ENCODE data around the gene CHFR.
"Not testable (repeated sequence)": the region's sequence is repeated elsewhere in the genome, so short reads cannot be mapped to it uniquely, and the experiment has no call there.

The CHFR gene

DNA sequence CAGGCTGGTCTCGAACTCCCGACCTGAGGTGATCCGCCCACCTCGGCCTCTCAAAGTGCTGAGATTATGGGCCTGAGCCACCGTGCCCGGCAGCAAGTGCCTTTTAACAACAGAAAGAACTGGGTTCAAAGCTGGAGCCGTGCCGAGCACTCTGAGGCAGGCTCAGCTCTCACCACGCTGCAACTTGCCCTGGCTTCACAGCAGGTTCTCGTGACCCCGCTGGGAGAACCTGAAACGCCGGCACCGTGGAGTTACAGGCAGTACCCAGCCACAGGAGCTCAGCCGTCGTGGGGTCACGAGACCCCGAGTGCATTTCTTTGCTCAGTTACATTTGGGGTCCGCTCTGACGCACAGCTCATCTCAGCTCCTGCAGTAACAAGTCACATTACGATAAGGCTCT, 73.2 kb downstream of the CHFR start:
- no peak for DNase-seq (ENCODE audit: insufficient read length)
- FAIRE-seq: no peak
- TF ChIP-seq POLR2AphosphoS5 (IDR thresholded peaks at IDR 0.05; ENCODE audit: low read depth, low read length) (no peak), POLR2A (IDR thresholded peaks at IDR 0.05; ENCODE audit: low read depth, low read length) (no peak), TAF1 (IDR thresholded peaks at IDR 0.05; ENCODE audit: borderline replicate concordance, low read depth, low read length) (no peak)

DNA sequence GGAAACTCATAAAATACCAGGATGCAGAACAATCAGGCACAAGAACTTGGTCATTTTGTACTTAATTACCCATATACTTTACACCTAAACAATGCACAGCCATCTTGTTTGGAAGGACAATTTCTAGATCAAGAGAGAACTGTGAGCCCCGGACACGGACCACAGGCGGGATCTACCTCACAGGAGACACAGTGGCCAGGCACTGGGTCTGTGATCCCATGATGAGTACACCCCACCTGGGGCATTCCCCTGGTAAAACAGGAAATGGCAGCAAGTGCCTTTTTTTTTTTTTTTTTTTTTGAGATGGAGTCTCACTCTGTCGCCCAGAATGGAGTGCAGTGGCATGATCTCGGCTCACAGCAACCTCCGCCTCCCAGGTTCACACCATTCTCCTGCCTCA, 74.0 kb downstream of the CHFR start:
- DNase-seq (ENCODE audit: insufficient read length) (no peak), FAIRE-seq (no peak)
- TF ChIP-seq POLR2A (IDR thresholded peaks at IDR 0.05; ENCODE audit: low read depth, low read length) (no peak), TAF1 (IDR thresholded peaks at IDR 0.05; ENCODE audit: borderline replicate concordance, low read depth, low read length) (no peak), POLR2AphosphoS5 (IDR thresholded peaks at IDR 0.05; ENCODE audit: low read depth, low read length) (no peak)

DNA sequence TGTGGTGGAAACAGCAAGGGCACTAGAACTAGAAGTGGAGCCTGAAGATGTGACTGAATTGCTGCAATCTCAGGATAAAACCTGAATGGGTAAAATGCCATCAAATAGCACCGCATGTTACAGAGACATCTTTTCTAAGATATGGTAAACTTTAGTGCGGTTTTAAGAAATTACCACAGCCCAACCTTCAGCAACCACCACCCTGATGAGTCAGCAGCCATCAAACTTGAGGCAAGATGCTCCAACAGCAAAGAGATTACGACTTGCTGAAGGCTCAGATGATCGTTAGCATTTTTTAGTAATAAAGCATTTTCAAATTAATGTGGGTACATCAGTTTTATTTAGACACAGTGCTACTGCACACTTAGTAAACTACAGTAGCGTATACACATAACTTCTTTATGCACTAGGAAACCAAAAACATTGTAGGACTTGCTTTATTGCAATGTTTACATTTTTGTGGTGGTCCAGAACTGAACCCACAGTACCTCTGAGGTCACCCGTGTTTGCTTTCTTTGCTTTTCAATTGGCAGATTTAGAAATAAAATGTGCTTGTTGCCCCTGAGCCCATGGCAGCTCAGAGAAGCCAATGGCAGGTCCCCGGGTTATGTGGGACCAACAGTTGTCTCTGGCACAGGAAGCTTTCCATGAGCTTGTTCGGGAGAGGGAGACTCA, 74.6 kb downstream of the CHFR start:
- TF ChIP-seq POLR2A (IDR thresholded peaks at IDR 0.05; ENCODE audit: low read depth, low read length) (no peak), TAF1 (IDR thresholded peaks at IDR 0.05; ENCODE audit: borderline replicate concordance, low read depth, low read length) (no peak), POLR2AphosphoS5 (IDR thresholded peaks at IDR 0.05; ENCODE audit: low read depth, low read length) (no peak)
- DNase-seq (ENCODE audit: insufficient read length) (no peak), FAIRE-seq (no peak)

DNA sequence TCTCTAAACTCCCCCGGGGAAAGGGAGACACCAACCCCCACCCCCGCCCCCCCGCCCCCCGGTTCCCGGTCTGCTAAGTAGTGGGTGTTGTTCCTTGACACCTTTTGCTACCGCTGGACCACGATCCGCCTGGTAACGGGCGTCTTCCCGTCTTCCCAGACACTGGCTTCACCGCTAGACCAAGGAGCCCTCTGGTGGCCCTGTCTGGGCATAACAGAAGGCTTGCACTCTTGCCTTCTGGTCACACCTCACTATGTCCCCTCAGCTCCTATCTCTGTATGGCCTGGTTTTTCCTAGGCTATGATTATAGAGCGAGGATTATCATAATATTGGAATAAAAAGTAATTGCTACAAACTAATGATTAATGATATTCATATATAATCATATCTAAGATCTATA, 78.0 kb downstream of the CHFR start:
- not testable (repeated sequence) for DNase-seq (ENCODE audit: insufficient read length)

DNA sequence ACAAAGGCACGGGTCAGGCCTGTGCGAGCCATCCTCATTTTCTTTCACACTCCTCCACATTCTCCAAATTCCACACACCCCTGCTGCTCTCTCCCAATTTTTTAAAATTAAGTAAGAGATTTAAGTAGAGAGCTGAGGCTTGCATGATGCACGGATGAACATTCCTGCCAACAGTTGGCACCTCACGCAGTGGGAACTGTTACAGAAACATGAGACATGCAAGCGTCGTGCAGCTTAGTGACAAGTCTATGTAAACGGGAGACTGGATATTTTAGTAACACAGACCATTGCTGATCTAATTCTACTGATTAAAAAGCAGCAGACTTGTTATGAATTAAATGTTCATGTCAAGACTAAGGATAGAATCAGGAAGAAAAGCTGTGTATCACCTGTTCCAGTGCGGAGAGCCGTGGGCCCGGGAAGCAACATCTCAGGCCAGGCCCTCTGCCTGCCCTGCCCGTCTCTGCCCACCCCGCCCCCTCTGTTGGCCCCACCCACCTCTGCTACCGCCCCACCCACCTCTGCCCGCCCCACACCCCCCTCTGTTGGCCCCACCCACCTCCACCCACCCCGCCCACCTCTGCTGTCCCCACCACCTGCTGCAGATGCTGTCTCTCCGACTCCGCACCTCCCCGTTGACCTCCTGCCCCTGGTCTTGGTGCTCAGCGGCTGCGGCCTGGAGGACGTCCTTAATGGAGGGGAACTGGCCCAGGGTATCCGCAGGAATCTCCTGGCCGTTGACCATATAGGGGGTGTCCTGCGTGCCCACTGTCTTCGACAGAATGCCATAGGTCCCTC, 79.9 kb downstream of the CHFR start:
- DNase-seq (ENCODE audit: insufficient read length) (no peak), FAIRE-seq (no peak)
- TF ChIP-seq POLR2AphosphoS5 (IDR thresholded peaks at IDR 0.05; ENCODE audit: low read depth, low read length) (no peak), TAF1 (IDR thresholded peaks at IDR 0.05; ENCODE audit: borderline replicate concordance, low read depth, low read length) (no peak), POLR2A (IDR thresholded peaks at IDR 0.05; ENCODE audit: low read depth, low read length) (no peak)

More for the DNA sequence above, 78.0 kb downstream of the CHFR start:
- not testable (repeated sequence) for FAIRE-seq

DNA sequence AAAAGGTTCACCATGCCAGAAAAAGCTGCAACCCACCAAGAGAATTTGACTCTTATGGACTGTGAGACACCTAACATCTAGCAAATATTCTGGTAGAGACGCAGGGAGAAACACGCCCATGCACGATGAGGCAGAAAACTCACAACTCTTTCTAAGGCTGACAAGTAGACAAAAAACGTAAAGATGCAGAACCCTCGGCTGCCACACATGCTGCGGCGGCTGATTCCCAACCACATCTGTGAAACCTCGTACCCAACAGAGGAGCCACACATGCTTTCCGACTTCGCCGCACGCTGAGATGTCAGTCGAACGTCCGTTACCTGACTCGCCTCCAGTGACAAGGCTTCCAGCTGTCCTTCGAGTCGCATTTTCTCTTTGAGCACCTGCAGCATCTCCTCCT, 80.5 kb downstream of the CHFR start:
- TF ChIP-seq POLR2A (IDR thresholded peaks at IDR 0.05; ENCODE audit: low read depth, low read length) (no peak), POLR2AphosphoS5 (IDR thresholded peaks at IDR 0.05; ENCODE audit: low read depth, low read length) (no peak), TAF1 (IDR thresholded peaks at IDR 0.05; ENCODE audit: borderline replicate concordance, low read depth, low read length) (no peak)
- FAIRE-seq (no peak), DNase-seq (ENCODE audit: insufficient read length) (no peak)

DNA sequence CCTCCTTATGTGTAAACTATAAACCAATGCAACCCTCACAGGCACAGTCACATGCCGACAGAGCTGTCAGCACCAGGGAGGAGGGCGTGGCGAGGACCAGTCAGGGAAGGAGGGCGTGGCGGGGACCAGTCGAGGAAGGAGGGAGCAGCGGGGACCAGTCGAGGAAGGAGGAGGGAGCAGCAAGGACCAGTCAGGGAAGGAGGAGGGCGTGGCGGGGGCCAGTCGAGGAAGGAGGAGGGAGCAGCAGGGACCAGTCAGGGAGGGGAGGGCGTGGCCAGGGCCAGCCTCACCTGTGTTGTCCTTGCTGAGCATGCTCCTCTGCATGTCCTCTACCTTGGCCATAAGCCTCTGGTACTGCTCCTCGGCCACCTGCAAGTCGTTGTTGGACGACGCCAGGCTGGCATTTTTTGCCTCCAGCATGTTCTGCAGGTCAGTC, 83.0 kb downstream of the CHFR start:
- TF ChIP-seq TAF1 (IDR thresholded peaks at IDR 0.05; ENCODE audit: borderline replicate concordance, low read depth, low read length): no peak
- TF ChIP-seq POLR2A (IDR thresholded peaks at IDR 0.05; ENCODE audit: low read depth, low read length): no peak
- TF ChIP-seq POLR2AphosphoS5 (IDR thresholded peaks at IDR 0.05; ENCODE audit: low read depth, low read length): no peak
- DNase-seq (ENCODE audit: insufficient read length) (no peak), FAIRE-seq (no peak)

DNA sequence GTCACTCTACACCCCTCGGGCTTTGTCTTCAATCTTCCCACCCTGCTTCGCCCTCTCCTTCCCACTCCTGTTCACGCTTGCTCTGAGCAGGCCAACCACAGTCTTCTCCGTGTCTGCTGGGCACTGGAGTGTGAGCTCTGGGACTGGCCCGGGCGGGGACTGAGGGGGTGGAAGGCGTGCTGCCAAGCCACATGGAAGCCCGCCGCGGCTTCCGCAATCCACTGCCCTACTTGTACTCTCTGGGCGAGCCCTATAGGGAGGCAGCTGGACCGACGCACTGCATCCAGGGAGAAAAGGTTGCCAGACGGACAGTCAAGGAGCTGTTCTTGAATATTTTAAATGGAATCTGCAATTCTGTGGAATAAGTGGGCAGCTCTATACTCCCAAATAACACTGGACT, 83.5 kb downstream of the CHFR start:
- TF ChIP-seq TAF1 (IDR thresholded peaks at IDR 0.05; ENCODE audit: borderline replicate concordance, low read depth, low read length) (no peak), POLR2AphosphoS5 (IDR thresholded peaks at IDR 0.05; ENCODE audit: low read depth, low read length) (no peak), POLR2A (IDR thresholded peaks at IDR 0.05; ENCODE audit: low read depth, low read length) (no peak)
- no peak for FAIRE-seq
- no peak for DNase-seq (ENCODE audit: insufficient read length)

DNA sequence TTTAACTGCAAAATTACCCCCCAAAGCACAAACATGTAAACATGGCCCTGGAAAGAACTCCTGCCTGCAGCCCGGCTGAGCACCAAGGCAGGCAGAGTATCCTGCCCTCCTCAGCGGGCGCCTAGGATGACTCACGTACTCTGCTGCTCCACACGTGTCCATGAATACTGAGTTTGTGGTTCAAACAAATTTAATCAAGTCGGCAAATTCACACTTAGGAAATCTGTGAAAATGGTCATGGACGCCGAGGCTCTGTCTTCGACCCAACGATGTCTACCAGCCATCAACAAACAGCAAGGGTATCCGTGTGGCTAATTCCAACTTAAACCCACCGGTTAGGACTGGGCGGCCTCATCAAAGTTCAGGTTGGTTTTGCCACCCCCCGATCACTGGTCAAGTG, 84.3 kb downstream of the CHFR start:
- DNase-seq (ENCODE audit: insufficient read length) (no peak), FAIRE-seq (no peak)

DNA sequence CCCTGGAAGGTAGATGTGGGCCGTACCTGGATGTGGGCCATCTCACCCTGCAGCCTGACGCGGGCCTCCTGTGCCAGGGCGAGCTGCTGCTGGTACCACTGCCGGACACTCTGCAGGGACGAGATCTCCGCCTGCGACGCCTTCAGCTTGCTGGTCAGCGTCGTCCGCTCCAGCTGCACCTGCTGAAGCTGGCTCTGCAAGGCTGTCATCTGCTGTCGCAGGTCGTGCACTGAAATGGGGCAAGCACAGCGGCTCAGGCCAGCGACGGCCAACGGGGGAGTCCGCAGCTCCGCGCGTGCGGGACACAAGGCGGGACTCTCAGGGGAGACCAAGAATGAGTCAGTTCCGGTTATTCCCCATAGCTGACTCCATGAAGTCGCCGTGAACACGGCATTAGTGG, 85.7 kb downstream of the CHFR start:
- no peak for DNase-seq (ENCODE audit: insufficient read length)
- FAIRE-seq: no peak
- TF ChIP-seq POLR2AphosphoS5 (IDR thresholded peaks at IDR 0.05; ENCODE audit: low read depth, low read length) (no peak), TAF1 (IDR thresholded peaks at IDR 0.05; ENCODE audit: borderline replicate concordance, low read depth, low read length) (no peak), POLR2A (IDR thresholded peaks at IDR 0.05; ENCODE audit: low read depth, low read length) (no peak)

More for the DNA sequence above, 84.3 kb downstream of the CHFR start:
- TF ChIP-seq TAF1 (IDR thresholded peaks at IDR 0.05; ENCODE audit: borderline replicate concordance, low read depth, low read length): no peak
- TF ChIP-seq POLR2A (IDR thresholded peaks at IDR 0.05; ENCODE audit: low read depth, low read length): no peak

DNA sequence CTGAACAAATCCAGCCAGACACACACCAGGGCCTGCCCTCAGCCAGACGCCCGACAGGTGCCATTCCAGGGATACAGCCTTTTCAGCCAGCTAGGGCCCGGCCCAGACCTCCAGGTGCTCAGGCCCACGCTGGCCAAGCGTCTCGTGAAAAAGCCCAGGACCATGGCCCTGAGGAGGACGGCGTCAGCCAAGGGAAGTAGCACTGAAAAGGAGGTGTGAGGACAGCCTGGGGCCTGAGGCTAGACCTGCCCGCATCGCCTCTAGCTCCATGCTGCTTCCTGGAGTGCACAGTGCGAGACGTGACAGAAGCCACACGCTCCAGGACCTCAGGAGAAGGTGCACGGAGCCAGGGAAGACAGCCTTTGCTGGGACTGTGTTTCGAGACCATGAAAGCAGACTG, 88.6 kb downstream of the CHFR start:
- FAIRE-seq (no peak), DNase-seq (ENCODE audit: insufficient read length) (no peak)
- TF ChIP-seq TAF1 (IDR thresholded peaks at IDR 0.05; ENCODE audit: borderline replicate concordance, low read depth, low read length): no peak
- no peak for TF ChIP-seq POLR2A (IDR thresholded peaks at IDR 0.05; ENCODE audit: low read depth, low read length)
- no peak for TF ChIP-seq POLR2AphosphoS5 (IDR thresholded peaks at IDR 0.05; ENCODE audit: low read depth, low read length)

Measured in GM12892 (cell line).